Panc1 (cell line): ENCODE data around the gene RGS12. TPM values are rescaled to one million over a fixed set of nuclear protein-coding genes. Genes with fewer than 3 reads are reported as not detected.

ENCODE experiments used
- ATAC-seq: fragments of 200-7000 bp; cut with Tn5 transposase; 2 replicates; pipeline ENCODE4 v1.9.1; 2020; ENCODE audit warnings: mild to moderate bottlenecking, moderate library complexity
- BruUV-seq: library from RNA; stranded (reverse); fragments of 400-500 nt; replicated peaks from 2 replicates; lab custom pipeline; 2021; lab: Mats Ljungman, UMichigan
- CTCF ChIA-PET: fragments of 300-600 bp; sonication (Branson Sonifier 250); formaldehyde crosslinking; loops from one replicate; lab custom pipeline; 2022; ENCODE audit warnings: antibody characterized with exemption; lab: Charles Lee
- POLR2A ChIA-PET: fragments of 300-600 bp; sonication (Branson Sonifier 250); formaldehyde crosslinking; loops from one replicate; lab custom pipeline; 2022; ENCODE audit warnings: antibody characterized with exemption; lab: Charles Lee
- DNase-seq: peaks from one replicate; pipeline ENCODE4 v3.0.0-alpha.2; 2010; ENCODE audit warnings: low read depth, low spot score
- H3K27ac ChIP-seq: 2 replicates; pipeline ENCODE4 v1.5.1; 2011; ENCODE audit warnings: mild to moderate bottlenecking, low read length, inconsistent platforms
- H3K27me3 ChIP-seq: fragments of 200-500 bp; sonication (Bioruptor generic); 2 replicates; pipeline ENCODE4 v1.6.0; 2014; ENCODE audit warnings: low read length, inconsistent platforms; ENCODE audit not compliant: control insufficient read depth, insufficient read depth
- H3K36me3 ChIP-seq: fragments of 200-500 bp; sonication (Bioruptor generic); 2 replicates; pipeline ENCODE4 v1.5.1; 2014; ENCODE audit warnings: inconsistent platforms, mild to moderate bottlenecking, low read length, moderate library complexity; ENCODE audit not compliant: control insufficient read depth, insufficient read depth
- H3K4me1 ChIP-seq: 2 replicates; pipeline ENCODE4 v1.5.1; 2011; ENCODE audit warnings: inconsistent platforms, mild to moderate bottlenecking, low read length, moderate library complexity; ENCODE audit not compliant: control insufficient read depth, insufficient read depth
- H3K4me3 ChIP-seq, 2 experiments: 2 replicates each; pipeline ENCODE4 v1.5.1; 2011 to 2012; ENCODE audit warnings: low read depth in 2 of 2, low read length in 2 of 2, mild to moderate bottlenecking in 2 of 2, inconsistent platforms in 1 of 2, moderate library complexity in 1 of 2
- H3K9me3 ChIP-seq: fragments of 200-500 bp; sonication (Bioruptor generic); 2 replicates; pipeline ENCODE4 v1.5.1; 2014; ENCODE audit warnings: low read depth, mild to moderate bottlenecking, inconsistent platforms, low read length, moderate library complexity; ENCODE audit not compliant: control insufficient read depth, insufficient read depth
- POLR2AphosphoS5 ChIP-seq: IDR thresholded peaks from 2 replicates; pipeline ENCODE4 v1.6.1; 2012; ENCODE audit warnings: mild to moderate bottlenecking, low read depth, low read length, moderate library complexity
- SIN3A ChIP-seq: IDR thresholded peaks from 2 replicates; pipeline ENCODE4 v1.6.1; 2012; ENCODE audit warnings: low read depth, mild to moderate bottlenecking, low read length, moderate library complexity, borderline replicate concordance; ENCODE audit not compliant: insufficient read depth
- TCF7L2 ChIP-seq: IDR thresholded peaks from 2 replicates; pipeline ENCODE4 v1.6.1; 2011; ENCODE audit warnings: mild to moderate bottlenecking, low read depth, low read length, inconsistent platforms
- in situ Hi-C: cut with HindIII; loops from 2 replicates; pipeline ENCODE4 v1.10.0; 2016; ENCODE audit warnings: low sequenced_read_pairs, low pct_unique_long_range_greater_than_20kb
- intact Hi-C: fragments of 100-400 bp; cut with micrococcal nuclease; formaldehyde crosslinking; loops from one replicate; pipeline ENCODE4 v1.10.0; 2022; ENCODE audit not compliant: unreplicated experiment
- total RNA-seq: library from RNA; stranded (reverse); gene quantifications from one replicate; pipeline ENCODE4 v1.2.1, GENCODE V29; 2021; ENCODE audit not compliant: unreplicated experiment
- TF ChIP-seq, protein P1 (sequence below), 2 experiments: IDR thresholded peaks; 2 replicates each; pipeline ENCODE4 v1.6.1; 2011 to 2012; ENCODE audit warnings: low read depth in 2 of 2, control low read depth in 1 of 2, low read length in 1 of 2, mild to moderate bottlenecking in 1 of 2, moderate library complexity in 1 of 2; ENCODE audit not compliant: insufficient read depth in 1 of 2
- TF ChIP-seq, protein P2 (sequence below): fragments of 450-650 bp; IDR thresholded peaks from 2 replicates; pipeline ENCODE4 v1.5.1; 2017; ENCODE audit warnings: mild to moderate bottlenecking

RGS12 gene
- total RNA-seq, 1 experiment from 2014 or later: 24.3 TPM

DNA sequence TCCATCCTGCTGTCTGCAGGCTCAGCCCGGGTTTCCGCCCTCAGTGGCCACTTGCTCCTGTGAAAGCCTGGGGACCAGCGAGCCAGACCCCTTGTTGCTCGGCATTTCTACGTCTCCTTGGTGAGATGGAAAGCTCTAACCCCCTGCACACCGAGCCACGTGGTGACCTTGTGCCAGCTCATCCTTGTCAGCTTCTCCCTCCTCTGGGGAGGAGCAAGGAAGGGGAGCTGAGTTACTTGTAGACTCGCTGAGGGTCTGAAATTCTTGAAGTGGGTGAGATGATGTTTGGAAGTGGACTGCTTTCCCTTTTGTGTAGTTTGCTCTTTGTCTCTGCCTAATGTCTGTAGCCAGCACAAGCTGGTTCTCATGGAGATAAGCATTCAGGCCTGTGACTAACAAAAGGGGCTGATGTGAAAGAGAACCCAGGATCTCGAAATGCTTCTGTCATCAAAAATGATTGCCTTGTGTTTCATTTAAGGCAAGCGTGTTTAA, 29.3 kb downstream of the RGS12 start:
- in situ Hi-C loops (no loop called here), intact Hi-C loops (no loop called here)
- no peaks in the 10 kb centered on the region for H3K4me1 ChIP-seq
- DNase-seq (no peak), ATAC-seq (no peak)
- H3K9me3 ChIP-seq: no peaks in the 10 kb centered on the region
- BruUV-seq: no TSS peak
- H3K36me3 ChIP-seq: no peaks in the 10 kb centered on the region
- H3K27me3 ChIP-seq: no peaks in the 10 kb centered on the region
- ChIA-PET CTCF (no interaction called here), POLR2A (no interaction called here)
- TF ChIP-seq POLR2AphosphoS5 (no peak), TCF7L2 (no peak), SIN3A (no peak)
- TF ChIP-seq, protein P1, sequence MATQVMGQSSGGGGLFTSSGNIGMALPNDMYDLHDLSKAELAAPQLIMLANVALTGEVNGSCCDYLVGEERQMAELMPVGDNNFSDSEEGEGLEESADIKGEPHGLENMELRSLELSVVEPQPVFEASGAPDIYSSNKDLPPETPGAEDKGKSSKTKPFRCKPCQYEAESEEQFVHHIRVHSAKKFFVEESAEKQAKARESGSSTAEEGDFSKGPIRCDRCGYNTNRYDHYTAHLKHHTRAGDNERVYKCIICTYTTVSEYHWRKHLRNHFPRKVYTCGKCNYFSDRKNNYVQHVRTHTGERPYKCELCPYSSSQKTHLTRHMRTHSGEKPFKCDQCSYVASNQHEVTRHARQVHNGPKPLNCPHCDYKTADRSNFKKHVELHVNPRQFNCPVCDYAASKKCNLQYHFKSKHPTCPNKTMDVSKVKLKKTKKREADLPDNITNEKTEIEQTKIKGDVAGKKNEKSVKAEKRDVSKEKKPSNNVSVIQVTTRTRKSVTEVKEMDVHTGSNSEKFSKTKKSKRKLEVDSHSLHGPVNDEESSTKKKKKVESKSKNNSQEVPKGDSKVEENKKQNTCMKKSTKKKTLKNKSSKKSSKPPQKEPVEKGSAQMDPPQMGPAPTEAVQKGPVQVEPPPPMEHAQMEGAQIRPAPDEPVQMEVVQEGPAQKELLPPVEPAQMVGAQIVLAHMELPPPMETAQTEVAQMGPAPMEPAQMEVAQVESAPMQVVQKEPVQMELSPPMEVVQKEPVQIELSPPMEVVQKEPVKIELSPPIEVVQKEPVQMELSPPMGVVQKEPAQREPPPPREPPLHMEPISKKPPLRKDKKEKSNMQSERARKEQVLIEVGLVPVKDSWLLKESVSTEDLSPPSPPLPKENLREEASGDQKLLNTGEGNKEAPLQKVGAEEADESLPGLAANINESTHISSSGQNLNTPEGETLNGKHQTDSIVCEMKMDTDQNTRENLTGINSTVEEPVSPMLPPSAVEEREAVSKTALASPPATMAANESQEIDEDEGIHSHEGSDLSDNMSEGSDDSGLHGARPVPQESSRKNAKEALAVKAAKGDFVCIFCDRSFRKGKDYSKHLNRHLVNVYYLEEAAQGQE (IDR thresholded peaks at IDR 0.05; ENCODE audit: insufficient read depth in 1 of 2, low read depth in 2 of 2, low read length in 1 of 2): no peak
- TF ChIP-seq, protein P2, sequence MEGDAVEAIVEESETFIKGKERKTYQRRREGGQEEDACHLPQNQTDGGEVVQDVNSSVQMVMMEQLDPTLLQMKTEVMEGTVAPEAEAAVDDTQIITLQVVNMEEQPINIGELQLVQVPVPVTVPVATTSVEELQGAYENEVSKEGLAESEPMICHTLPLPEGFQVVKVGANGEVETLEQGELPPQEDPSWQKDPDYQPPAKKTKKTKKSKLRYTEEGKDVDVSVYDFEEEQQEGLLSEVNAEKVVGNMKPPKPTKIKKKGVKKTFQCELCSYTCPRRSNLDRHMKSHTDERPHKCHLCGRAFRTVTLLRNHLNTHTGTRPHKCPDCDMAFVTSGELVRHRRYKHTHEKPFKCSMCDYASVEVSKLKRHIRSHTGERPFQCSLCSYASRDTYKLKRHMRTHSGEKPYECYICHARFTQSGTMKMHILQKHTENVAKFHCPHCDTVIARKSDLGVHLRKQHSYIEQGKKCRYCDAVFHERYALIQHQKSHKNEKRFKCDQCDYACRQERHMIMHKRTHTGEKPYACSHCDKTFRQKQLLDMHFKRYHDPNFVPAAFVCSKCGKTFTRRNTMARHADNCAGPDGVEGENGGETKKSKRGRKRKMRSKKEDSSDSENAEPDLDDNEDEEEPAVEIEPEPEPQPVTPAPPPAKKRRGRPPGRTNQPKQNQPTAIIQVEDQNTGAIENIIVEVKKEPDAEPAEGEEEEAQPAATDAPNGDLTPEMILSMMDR: no peak
- no peak overlapping the region for H3K4me3 ChIP-seq
- H3K27ac ChIP-seq: no peak overlapping the region

DNA sequence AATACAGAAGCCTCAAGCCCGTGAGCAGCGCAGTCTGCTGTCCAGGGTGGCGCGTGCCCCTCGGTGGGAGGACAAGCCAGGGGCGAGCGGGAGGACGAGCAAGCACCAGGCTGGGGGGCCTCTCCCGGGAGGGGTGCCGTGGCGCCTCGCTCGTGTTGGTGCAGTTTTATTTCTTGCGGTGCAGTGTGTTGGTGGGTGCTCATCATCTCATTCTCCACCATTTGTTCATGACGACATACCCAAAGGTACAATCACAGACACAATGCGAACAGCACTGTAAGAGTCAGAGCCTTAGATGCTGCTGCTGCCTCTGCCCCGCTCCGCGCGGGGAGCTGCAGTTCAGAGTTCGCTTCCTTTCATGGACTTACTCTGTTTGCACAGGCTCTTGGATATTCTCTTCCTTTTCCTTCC, 30.3 kb downstream of the RGS12 start:
- intact Hi-C loops: no loop called here
- no peaks in the 10 kb centered on the region for H3K36me3 ChIP-seq
- TF ChIP-seq POLR2AphosphoS5: no peak
- TF ChIP-seq, protein P2: no peak
- TF ChIP-seq SIN3A: no peak
- no peak for TF ChIP-seq TCF7L2
- TF ChIP-seq, protein P1 (IDR thresholded peaks at IDR 0.05; ENCODE audit: insufficient read depth in 1 of 2, low read depth in 2 of 2, low read length in 1 of 2): no peak
- ChIA-PET CTCF (no interaction called here), POLR2A (no interaction called here)
- no peak overlapping the region for H3K27ac ChIP-seq
- no peaks in the 10 kb centered on the region for H3K27me3 ChIP-seq
- H3K4me3 ChIP-seq: no peak overlapping the region
- DNase-seq: no peak
- H3K9me3 ChIP-seq: no peaks in the 10 kb centered on the region
- in situ Hi-C loops: no loop called here
- no peak for ATAC-seq
- no TSS peak for BruUV-seq
- H3K4me1 ChIP-seq: no peaks in the 10 kb centered on the region
